T-helper 9 cell (primary cell): ENCODE results near the gene TMEM229B.

Experiments
- DNase-seq: peaks from one replicate; pipeline ENCODE4 v3.0.0-alpha.2; 2020

The TMEM229B gene

GRCh38 chr14:67514650-67515385, 26.3 kb upstream of the TMEM229B start:
- peak; percentile 37 for DNase-seq

GRCh38 chr14:67514203-67514607, 25.7 kb upstream of the TMEM229B start:
- DNase-seq = no peak

- DNase-seq = no peak
Measured at GRCh38 chr14:67513631-67514108, 25.1 kb upstream of the TMEM229B start.

- DNase-seq = no peak
Measured at GRCh38 chr14:67512463-67513310, 24.2 kb upstream of the TMEM229B start.

- DNase-seq = no peak
Measured at GRCh38 chr14:67510836-67511235, 22.3 kb upstream of the TMEM229B start.

GRCh38 chr14:67510121-67510520, 21.6 kb upstream of the TMEM229B start:
- DNase-seq = no peak

GRCh38 chr14:67508956-67509355, 20.4 kb upstream of the TMEM229B start:
- no peak for DNase-seq

- no peak for DNase-seq
Measured at GRCh38 chr14:67505254-67505653, 16.7 kb upstream of the TMEM229B start.

- no peak for DNase-seq
Measured at GRCh38 chr14:67503331-67503730, 14.8 kb upstream of the TMEM229B start.

- DNase-seq = no peak
Measured at GRCh38 chr14:67502867-67503266, 14.3 kb upstream of the TMEM229B start.

GRCh38 chr14:67501670-67502069, 13.1 kb upstream of the TMEM229B start:
- no peak for DNase-seq

GRCh38 chr14:67500981-67501380, 12.5 kb upstream of the TMEM229B start:
- no peak for DNase-seq

- DNase-seq = no peak
Measured at GRCh38 chr14:67497716-67498115, 9.2 kb upstream of the TMEM229B start.

GRCh38 chr14:67497216-67497615, 8.7 kb upstream of the TMEM229B start:
- no peak for DNase-seq

- DNase-seq = no peak
Measured at GRCh38 chr14:67495827-67496226, 7.3 kb upstream of the TMEM229B start.

GRCh38 chr14:67493092-67493717, 4.7 kb upstream of the TMEM229B start:
- no peak for DNase-seq

- no peak for DNase-seq
Measured at GRCh38 chr14:67492538-67492937, 4.0 kb upstream of the TMEM229B start.

GRCh38 chr14:67491741-67492507, 3.4 kb upstream of the TMEM229B start:
- DNase-seq = no peak

GRCh38 chr14:67491285-67491684, 2.8 kb upstream of the TMEM229B start:
- no peak for DNase-seq

GRCh38 chr14:67490196-67490595, 1.7 kb upstream of the TMEM229B start:
- DNase-seq = no peak

GRCh38 chr14:67487332-67487731, 1.2 kb downstream of the TMEM229B start:
- DNase-seq = no peak

- no peak for DNase-seq
Measured at GRCh38 chr14:67486890-67487289, 1.6 kb downstream of the TMEM229B start.
